ENCODE measurements around the gene CYP27A1.

Gene CYP27A1

DNA sequence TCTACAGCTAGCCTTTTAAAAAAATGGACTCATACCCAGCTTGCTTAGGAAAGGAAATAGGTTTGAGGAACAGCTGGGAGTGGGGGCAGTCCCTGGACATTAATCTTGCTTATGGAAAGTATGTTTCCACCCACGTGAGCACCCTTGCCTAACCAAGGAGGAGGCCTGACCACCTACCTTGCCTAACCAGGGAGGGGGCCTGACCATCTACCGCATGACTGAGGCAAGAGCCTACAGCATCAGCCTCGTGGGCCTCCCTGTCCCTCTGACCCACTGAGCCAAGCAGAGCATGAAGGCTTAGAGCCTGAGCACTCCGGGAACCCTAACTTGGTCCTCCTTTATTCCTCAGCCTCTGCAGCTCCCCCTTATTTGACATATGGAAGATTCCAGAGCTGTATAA lies 29.4 kb downstream of the CYP27A1 start:
- no peak for DNase-seq (ENCODE audit: low spot score)

DNA sequence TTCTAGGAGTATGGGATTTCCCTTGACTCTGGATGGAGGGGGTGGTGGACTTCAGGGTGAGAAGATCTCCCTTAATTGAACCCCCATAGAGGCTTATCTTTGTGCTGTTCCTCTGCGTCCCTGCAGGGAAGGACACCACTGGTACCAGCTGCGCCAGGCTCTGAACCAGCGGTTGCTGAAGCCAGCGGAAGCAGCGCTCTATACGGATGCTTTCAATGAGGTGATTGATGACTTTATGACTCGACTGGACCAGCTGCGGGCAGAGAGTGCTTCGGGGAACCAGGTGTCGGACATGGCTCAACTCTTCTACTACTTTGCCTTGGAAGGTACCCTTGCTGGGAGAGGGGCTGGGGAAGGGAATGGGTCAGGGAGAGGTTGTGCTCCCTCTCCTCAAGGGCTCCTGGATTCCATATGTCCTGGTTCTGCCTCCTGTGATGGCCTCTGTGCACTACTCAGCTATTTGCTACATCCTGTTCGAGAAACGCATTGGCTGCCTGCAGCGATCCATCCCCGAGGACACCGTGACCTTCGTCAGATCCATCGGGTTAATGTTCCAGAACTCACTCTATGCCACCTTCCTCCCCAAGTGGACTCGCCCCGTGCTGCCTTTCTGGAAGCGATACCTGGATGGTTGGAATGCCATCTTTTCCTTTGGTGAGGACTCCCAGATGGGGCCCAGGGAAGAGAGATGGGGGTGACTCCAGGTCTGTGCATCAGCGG lies 30.3 kb downstream of the CYP27A1 start:
- no peak for DNase-seq (ENCODE audit: low spot score)

- no peak for DNase-seq (ENCODE audit: low spot score)
Observed at GRCh38 chr2:218812861-218813260, 30.9 kb downstream of the CYP27A1 start.

DNA sequence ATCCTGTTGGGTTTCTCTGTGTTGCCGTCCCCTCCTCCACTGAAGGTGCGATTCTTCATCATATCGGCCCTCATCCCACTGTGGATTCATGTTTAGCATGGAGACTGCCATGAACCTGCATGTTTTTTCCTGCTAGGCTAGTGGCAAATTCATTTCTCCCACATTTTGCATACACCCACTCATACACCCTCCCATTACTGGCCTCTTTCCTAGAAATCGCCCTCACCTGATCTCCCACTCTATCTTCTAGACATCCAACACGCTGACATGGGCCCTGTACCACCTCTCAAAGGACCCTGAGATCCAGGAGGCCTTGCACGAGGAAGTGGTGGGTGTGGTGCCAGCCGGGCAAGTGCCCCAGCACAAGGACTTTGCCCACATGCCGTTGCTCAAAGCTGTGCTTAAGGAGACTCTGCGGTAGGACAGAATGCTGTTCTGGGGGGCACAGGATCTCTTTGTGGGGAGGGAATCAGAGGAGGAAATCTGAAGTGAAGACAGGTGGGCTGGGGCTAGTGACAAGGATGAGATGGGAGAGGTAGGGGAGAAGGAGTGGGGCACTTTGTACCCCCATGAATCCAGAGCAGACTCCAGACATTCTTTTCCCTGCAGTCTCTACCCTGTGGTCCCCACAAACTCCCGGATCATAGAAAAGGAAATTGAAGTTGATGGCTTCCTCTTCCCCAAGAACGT lies 32.0 kb downstream of the CYP27A1 start:
- DNase-seq (ENCODE audit: low spot score) = no peak

DNA sequence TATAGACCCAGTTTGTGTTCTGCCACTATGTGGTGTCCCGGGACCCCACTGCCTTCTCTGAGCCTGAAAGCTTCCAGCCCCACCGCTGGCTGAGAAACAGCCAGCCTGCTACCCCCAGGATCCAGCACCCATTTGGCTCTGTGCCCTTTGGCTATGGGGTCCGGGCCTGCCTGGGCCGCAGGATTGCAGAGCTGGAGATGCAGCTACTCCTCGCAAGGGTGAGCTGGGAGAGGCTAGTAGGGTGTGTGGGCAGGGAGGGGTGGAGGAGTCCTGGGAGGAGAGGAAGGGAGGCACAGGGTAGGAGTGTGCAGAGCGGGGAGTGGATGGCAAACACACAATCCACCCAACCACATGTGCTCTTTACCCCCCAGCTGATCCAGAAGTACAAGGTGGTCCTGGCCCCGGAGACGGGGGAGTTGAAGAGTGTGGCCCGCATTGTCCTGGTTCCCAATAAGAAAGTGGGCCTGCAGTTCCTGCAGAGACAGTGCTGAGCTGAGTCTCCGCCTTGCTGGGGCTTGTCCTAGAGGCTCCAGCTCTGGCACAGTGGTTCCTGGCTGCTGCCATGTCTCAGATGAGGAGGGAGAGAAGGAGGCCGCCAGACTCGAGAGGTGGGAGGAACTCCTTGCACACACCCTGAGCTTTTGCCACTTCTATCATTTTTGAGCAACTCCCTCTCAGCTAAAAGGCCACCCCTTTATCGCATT lies 32.7 kb downstream of the CYP27A1 start:
- DNase-seq (ENCODE audit: low spot score) = no peak

GRCh38 chr2:218815244-218815637 lies 33.3 kb downstream of the CYP27A1 start:
- no peak for DNase-seq (ENCODE audit: low spot score)

GRCh38 chr2:218815649-218816048 lies 33.7 kb downstream of the CYP27A1 start:
- DNase-seq (ENCODE audit: low spot score) = no peak

DNA sequence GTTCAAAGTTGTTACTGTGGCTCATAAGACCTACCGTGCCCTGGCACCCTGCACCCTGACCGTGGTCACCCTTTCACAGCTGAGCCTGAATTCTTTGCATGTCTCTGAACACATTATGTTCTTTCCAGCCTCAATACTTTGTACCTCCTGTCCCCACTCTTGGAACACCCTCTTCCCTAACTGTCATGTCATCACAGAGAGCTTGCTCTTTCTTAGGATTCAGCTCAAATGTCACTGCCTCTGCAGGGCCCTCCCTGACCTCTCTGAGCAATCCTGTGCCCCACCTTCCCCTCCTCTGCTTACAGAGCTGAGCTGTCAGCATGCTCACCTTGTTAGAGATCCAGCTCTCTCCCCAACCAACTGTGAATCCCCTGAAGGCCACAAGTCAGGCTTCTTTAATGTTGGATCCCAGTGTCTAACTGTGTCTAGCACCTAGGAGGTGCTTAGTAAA lies 34.6 kb downstream of the CYP27A1 start:
- DNase-seq (ENCODE audit: low spot score) = no peak

- DNase-seq (ENCODE audit: low spot score) = no peak
Observed at GRCh38 chr2:218819093-218819492, 37.1 kb downstream of the CYP27A1 start.

DNA sequence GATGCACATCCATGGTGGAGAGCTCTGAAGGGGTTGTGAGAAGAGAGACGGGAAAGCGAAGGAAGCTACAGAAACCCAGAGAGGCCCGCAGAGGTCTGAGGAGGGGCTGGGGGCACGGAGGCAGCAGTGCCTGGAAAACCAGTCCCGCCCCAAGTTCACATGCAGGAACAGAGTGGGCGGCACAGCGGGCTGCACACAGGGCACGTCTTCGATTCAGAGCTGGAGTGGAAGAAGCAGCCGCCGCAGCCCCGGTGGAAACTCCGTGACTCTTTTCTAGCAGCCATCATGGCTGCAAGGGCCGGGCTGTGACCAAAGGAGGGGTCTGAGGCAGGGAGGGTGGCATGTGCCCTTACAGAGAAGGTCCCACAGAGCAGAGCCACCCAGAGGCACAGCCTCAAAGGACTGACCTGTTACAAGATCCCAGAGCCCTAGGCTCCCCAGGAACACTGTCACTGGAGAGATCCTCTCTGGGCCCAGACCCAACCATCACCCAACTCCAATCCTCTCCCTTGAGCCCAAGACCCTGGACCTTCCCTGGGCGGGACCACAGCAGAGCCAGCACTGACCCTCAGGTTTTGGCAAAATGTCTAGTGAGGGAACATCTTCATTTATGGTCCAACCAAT lies 38.9 kb downstream of the CYP27A1 start:
- DNase-seq (ENCODE audit: low spot score) = no peak

DNA sequence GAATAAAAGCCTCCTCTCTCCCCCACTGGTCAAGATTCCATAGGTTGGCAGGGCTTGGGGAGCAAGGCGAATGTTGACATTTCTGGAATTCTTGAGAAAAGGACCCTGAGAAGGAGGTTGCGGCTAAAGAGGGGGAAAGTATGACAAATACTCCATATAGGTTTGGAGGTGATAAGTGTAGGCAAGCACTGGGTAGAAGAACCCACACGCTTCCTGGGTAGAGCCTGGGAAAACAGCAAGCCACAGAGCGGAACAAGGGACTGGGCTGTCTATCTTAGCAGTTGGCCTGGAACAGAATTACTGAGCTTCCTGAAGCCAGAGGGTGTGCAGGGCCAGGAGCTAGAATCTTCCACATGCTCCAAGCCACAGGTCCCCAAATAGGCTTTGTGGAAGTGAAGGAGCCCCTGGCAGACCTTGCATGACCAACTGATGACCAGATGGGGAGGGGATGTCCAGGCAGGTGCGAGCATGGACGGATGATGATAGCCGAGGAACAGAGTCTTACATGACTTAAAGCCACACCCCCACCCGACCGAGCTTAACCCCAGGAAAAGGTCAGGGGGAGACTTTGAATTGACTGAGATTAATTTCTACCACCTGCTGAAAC lies 39.8 kb downstream of the CYP27A1 start:
- DNase-seq (ENCODE audit: low spot score) = no peak

DNA sequence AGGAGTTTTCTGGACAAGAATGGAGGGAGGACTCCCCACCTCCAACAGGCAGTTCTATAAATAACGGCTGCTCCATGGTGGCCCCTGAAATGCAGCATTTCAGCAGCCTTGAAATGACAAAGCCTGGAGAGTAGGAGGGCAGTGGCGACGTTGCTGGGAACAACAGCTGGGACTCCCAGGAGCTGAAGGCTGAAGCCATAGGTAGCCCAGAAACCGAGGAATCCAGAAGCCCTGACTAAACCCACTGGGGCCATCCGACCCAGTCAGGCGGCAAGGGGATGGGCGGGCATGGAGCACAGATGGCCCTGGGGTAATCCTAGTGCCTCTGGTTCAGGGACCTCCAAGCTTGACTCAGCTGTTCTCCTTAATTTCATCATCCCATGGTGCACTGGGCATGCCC lies 40.7 kb downstream of the CYP27A1 start:
- no peak for DNase-seq (ENCODE audit: low spot score)

GRCh38 chr2:218823196-218823855 lies 41.4 kb downstream of the CYP27A1 start:
- no peak for DNase-seq (ENCODE audit: low spot score)

GRCh38 chr2:218824004-218824403 lies 42.1 kb downstream of the CYP27A1 start:
- DNase-seq (ENCODE audit: low spot score) = no peak

DNA sequence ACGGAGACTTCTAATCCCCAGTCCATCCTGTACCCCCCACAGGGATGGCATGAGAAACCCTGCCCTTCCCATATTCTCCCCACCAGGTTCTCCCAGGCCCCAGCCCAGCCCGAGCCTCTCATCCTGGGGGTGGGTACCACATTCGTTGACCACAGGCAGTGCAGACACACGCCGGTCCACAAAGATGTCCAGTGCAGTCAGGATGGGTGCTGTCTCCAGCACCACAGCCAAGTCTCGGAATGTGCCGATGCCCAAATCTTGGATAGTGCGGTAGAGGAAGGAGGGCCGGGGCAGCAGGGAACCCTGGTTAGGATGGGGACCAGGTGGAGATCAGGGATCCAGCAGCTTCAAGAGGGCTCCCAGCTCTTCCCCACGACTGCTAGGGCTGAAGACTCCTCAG lies 44.8 kb downstream of the CYP27A1 start:
- no peak for DNase-seq (ENCODE audit: low spot score)

- DNase-seq (ENCODE audit: low spot score) = no peak
Observed at GRCh38 chr2:218827701-218828476, 45.9 kb downstream of the CYP27A1 start.

- DNase-seq (ENCODE audit: low spot score) = no peak
Observed at GRCh38 chr2:218828477-218828778, 46.5 kb downstream of the CYP27A1 start.

DNA sequence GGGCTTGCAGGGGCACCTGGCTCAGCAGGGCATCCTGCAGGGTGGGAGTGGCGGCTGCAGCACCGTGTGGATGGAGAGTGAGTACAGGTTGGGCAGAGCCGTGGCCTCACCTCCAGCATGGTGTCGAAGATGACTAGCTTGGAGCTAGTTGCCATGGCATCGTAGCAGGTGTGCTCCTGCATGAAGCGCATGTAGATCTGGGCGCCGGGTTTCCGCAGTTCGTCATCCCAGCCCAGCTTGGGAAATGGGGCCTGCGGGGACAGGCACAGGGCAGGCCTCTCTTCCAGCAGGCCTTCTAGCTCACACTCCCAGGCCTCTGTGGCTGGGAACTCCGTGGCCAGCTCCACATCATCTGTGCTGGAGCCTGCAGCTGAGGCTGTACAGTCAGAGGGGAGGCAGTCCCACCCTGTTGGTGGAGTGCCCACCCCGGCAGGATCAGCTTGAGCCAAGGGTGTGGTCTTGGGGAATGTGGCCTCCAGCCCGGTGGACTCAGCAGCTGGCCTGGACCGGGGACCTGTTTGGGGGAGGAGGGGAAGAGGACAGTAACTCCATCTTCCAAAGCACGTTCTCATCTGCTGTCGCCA lies 48.0 kb downstream of the CYP27A1 start:
- DNase-seq (ENCODE audit: low spot score) = no peak

DNA sequence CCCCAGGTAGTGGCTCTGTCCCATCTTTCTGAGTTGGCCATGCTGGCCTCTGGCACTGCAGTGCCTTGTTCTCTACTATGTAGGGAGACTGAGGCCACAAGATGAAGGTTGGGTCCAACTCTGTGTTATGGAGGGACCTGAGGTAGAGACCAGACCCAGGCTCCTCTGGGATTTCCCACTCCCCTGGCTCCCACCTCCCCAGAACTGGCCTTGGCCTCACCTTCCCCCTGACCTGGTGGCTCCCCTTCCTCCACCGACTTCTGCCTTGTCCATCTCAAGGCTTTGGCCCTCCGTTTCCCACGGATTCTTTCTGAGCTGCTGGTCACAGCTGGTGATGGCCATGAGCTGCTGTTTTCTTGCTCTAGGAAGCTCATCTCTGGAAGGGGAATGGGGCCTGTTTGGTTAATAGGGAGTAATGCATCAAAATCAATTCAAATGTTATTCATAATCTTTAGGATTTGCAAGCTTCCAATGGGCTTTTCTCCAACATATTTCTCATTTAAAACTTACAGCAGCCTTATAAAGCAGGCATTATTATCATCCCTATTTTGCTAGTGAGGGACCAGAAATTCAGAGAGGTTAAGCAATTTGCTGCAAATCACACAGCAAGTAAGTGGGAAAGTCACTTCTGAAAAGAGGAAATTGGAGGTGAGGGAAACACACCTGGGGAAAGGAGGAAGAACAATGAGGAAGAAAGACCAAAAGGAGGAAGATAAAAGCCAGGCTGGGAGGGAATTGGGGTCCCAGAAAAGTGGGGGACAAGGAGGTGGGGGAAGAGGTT lies 48.8 kb downstream of the CYP27A1 start:
- DNase-seq (ENCODE audit: low spot score) = no peak
